CD8-positive, alpha-beta memory T cell (primary cell): ENCODE results near the gene ROCK1. TPM values are rescaled to one million over a fixed set of nuclear protein-coding genes. Genes with fewer than 3 reads are reported as not detected.

Experiments used
- CTCF ChIA-PET: fragments of 350-600 bp; sonication (Branson Sonifier 250); formaldehyde crosslinking; loops from one replicate; lab custom pipeline; 2021; ENCODE audit warnings: antibody characterized with exemption; lab: Charles Lee
- POLR2A ChIA-PET: fragments of 350-600 bp; sonication (Branson Sonifier 250); formaldehyde crosslinking; loops from one replicate; lab custom pipeline; 2021; ENCODE audit warnings: antibody characterized with exemption; lab: Charles Lee
- DNase-seq, 5 donors: peaks; one replicate each; pipeline versions ENCODE4 v3.0.0 to v3.0.0-alpha.2; 2020 to 2022; ENCODE audit warnings: mixed read lengths in 1 of 5
- H3K27ac ChIP-seq: one replicate; pipeline ENCODE4 v1.7.0; 2013; ENCODE audit warnings: low read depth, mild to moderate bottlenecking, low read length, moderate library complexity
- H3K27me3 ChIP-seq: 2 replicates; pipeline ENCODE4 v1.7.0; 2013; ENCODE audit warnings: low read length, mild to moderate bottlenecking; ENCODE audit not compliant: insufficient read depth, poor library complexity, severe bottlenecking
- H3K36me3 ChIP-seq: 2 replicates; pipeline ENCODE4 v1.7.0; 2013; ENCODE audit warnings: mild to moderate bottlenecking, low read length, moderate library complexity; ENCODE audit not compliant: insufficient read depth
- H3K4me1 ChIP-seq: 2 replicates; pipeline ENCODE4 v1.7.0; 2013; ENCODE audit warnings: mild to moderate bottlenecking, low read length, moderate library complexity; ENCODE audit not compliant: insufficient read depth
- H3K4me3 ChIP-seq: 2 replicates; pipeline ENCODE4 v1.7.0; 2013; ENCODE audit warnings: mild to moderate bottlenecking, low read length
- H3K9me3 ChIP-seq: 2 replicates; pipeline ENCODE4 v1.7.0; 2013; ENCODE audit warnings: mild to moderate bottlenecking, low read length
- H3K27ac Mint-ChIP-seq, 8 donors: one replicate each; pipeline ENCODE4 v1.8.0; 2020 to 2021; ENCODE audit warnings: mixed read lengths in 8 of 8, mild to moderate bottlenecking in 6 of 8, inconsistent platforms in 3 of 8, moderate library complexity in 3 of 8
- H3K27me3 Mint-ChIP-seq, 2 donors: one replicate each; pipeline ENCODE4 v1.8.0; 2020 to 2021; ENCODE audit warnings: mixed read lengths in 2 of 2, mild to moderate bottlenecking in 1 of 2, moderate library complexity in 1 of 2
- H3K36me3 Mint-ChIP-seq, 3 donors: one replicate each; pipeline ENCODE4 v1.8.0; 2020 to 2021; ENCODE audit warnings: mixed read lengths in 3 of 3, inconsistent platforms in 1 of 3, mild to moderate bottlenecking in 1 of 3
- H3K4me1 Mint-ChIP-seq, 3 donors: one replicate each; pipeline ENCODE4 v1.8.0; 2020 to 2021; ENCODE audit warnings: mixed read lengths in 3 of 3, inconsistent platforms in 1 of 3, mild to moderate bottlenecking in 1 of 3
- H3K4me3 Mint-ChIP-seq, 7 donors: one replicate each; pipeline ENCODE4 v1.8.0; 2020 to 2021; ENCODE audit warnings: mixed read lengths in 7 of 7, mild to moderate bottlenecking in 6 of 7, moderate library complexity in 4 of 7, inconsistent platforms in 2 of 7
- H3K9me3 Mint-ChIP-seq, 5 donors: one replicate each; pipeline ENCODE4 v1.8.0; 2020 to 2022; ENCODE audit warnings: mixed read lengths in 5 of 5, mild to moderate bottlenecking in 3 of 5, moderate library complexity in 2 of 5, inconsistent platforms in 1 of 5
- polyA plus RNA-seq: library from polyadenylated mRNA; unstranded; fragments of 300-500 nt; fragmentation: Illumina TruSeq; gene quantifications from one replicate; pipeline ENCODE4 v1.2.3, GENCODE V29; 2021
- total RNA-seq, 2 experiments: library from RNA; stranded (reverse); gene quantifications; one replicate each; pipeline ENCODE4 v1.2.3, GENCODE V29; 2021

The ROCK1 gene
- total and polyA plus RNA-seq, 3 experiments from 2014 or later = 41.7 to 66.5 (median 62.0) TPM

DNA sequence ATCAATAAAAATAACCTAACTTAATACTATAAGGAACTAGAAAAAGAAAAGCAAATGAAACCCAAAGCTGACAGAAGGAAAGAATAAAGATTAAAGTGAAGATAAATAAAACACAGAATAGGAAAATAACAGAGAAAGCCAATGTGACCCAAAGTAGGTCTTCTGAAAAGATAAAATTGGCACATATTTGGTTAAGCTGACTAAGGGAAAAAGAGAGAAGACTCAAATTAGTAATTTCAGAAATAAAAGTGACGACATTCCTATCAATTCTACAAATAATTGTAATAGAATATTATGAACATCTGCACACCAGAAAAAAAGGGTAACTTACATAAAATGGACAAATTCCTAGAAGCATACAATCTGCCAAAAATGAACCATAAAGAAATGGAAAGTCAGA, 30.2 kb downstream of the ROCK1 start:
- H3K4me1 Mint-ChIP-seq = peaks cover 85 to 95% (median 93%) of the 10 kb centered on the region in 3 donors
- ChIA-PET CTCF (no interaction called here), POLR2A (no interaction called here)
- H3K4me3 Mint-ChIP-seq = peak overlapping the region in 4 of 7 donors; percentile 4 to 50 (median 49)
- no peak for DNase-seq
- Histone ChIP-seq H3K9me3 (no peaks in the 10 kb centered on the region), H3K4me1 (peaks cover 31% of the 10 kb centered on the region), H3K27ac (no peak overlapping the region), H3K4me3 (no peak overlapping the region), H3K27me3 (no peaks in the 10 kb centered on the region), H3K36me3 (no peaks in the 10 kb centered on the region)
- H3K27ac Mint-ChIP-seq = no peak overlapping the region
- peaks cover 0 to 15% (median 2%) of the 10 kb centered on the region in 5 donors for H3K9me3 Mint-ChIP-seq
- no peaks in the 10 kb centered on the region for H3K27me3 Mint-ChIP-seq
- H3K36me3 Mint-ChIP-seq = peaks cover 7 to 17% (median 11%) of the 10 kb centered on the region in 3 donors

DNA sequence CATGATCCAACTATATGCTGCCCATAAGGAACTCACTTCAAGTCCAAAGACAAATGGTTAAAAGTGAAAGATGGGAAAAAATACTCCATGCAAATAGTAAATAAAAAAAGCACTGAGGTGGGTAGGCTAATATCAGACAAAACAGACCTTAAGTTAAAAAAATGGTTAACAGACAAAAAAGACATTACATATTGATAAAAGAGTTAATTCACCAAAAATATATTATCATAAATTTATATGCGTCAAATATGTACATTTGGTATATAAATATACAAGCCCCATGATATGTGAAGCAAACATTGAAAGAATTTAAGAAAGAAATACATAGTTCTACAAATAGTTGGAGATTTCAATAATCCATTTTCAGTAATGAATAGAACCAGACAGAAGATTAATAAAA, 31.0 kb downstream of the ROCK1 start:
- Mint-ChIP-seq H3K9me3 (peaks cover 0 to 15% (median 2%) of the 10 kb centered on the region in 5 donors), H3K4me1 (peaks cover 84 to 95% (median 94%) of the 10 kb centered on the region in 3 donors), H3K4me3 (peak overlapping the region in 2 of 7 donors; percentile 6 to 15), H3K27me3 (no peaks in the 10 kb centered on the region), H3K36me3 (peaks cover 7 to 17% (median 8%) of the 10 kb centered on the region in 3 donors), H3K27ac (peak overlapping the region in 3 of 8 donors; percentile 29 to 52 (median 48))
- POLR2A ChIA-PET = no interaction called here
- no peak for DNase-seq
- no peak overlapping the region for H3K27ac ChIP-seq
- no peak overlapping the region for H3K4me3 ChIP-seq
- no peaks in the 10 kb centered on the region for H3K9me3 ChIP-seq
- no peaks in the 10 kb centered on the region for H3K36me3 ChIP-seq
- peaks cover 36% of the 10 kb centered on the region for H3K4me1 ChIP-seq
- no peaks in the 10 kb centered on the region for H3K27me3 ChIP-seq
- CTCF ChIA-PET = no interaction called here

DNA sequence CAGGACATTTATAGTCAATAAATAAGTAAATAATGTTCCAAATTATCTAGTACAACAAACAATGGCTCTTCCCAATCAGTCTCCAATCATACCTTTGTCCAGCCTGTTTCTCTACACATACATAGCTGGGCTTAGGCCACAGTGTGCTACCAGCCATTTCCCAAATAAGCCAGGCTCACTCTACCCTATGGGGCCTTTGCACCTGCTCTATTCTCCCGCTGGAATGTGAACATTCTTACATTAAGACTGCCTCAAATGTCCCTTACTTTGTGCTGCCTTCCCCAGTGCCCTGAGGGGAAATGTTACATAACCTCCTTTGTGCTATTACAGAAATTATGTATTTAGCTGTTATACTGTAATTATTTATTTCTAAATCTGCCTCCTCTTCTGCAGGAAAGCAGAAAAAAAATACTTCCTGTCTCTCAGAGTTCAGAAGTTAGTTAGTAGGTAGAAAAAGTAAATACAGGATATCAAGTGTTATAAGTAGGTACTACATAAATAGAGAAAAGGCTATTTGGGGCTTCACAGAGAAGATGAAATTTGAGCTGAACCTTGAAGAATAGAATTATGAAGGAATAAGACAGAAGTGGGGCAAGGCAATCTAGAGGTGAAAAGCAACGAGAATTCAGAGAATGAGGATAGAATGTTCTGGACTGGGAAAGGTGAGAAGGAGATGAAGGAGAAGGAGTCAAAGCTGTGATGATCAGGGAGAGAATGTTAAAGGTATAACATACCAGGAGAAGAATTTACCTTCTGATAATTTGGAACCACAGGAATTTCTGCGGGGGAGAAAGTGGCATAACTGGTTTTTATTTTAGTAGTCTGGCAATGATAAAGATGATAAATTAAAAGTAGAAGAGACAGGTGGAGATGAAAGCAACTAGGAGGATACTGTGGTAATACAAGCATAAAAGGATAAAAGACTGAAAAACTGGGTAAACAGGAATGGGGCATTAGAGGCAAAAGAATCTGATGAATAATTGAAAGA, 37.0 kb downstream of the ROCK1 start:
- no peak for DNase-seq
- Mint-ChIP-seq H3K9me3 (no peaks in the 10 kb centered on the region), H3K36me3 (peaks cover 0 to 2% (median 0%) of the 10 kb centered on the region in 3 donors), H3K4me3 (peak overlapping the region in 6 of 7 donors; percentile 16 to 64 (median 56)), H3K27ac (peak overlapping the region in 6 of 8 donors; percentile 23 to 82 (median 60)), H3K27me3 (no peaks in the 10 kb centered on the region), H3K4me1 (peaks cover 74 to 90% (median 88%) of the 10 kb centered on the region in 3 donors)
- ChIA-PET POLR2A (no interaction called here), CTCF (no interaction called here)
- Histone ChIP-seq H3K27me3 (no peaks in the 10 kb centered on the region), H3K36me3 (no peaks in the 10 kb centered on the region), H3K9me3 (no peaks in the 10 kb centered on the region), H3K4me3 (no peak overlapping the region), H3K27ac (no peak overlapping the region), H3K4me1 (peaks cover 62% of the 10 kb centered on the region)

DNA sequence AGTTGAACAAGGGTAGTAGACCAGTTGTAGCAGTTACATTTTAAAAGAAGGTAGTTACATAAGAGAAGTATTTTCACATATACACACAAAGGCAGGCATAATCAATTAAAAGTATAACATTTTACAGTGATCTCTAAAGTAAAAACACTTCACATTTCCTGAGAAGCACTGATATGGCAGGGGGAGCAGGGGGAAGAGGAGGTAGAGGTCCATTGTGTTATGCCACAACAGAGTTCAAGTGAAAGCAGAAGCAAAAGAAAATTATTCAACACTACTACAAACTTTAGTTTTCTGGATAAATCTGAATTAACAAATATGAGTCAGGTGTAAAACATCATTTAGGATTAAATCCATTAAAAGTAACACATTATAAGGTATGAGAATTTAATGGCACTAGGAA, 38.4 kb downstream of the ROCK1 start:
- CTCF ChIA-PET = no interaction called here
- H3K4me1 ChIP-seq = peaks cover 47% of the 10 kb centered on the region
- no peaks in the 10 kb centered on the region for H3K9me3 Mint-ChIP-seq
- no peaks in the 10 kb centered on the region for H3K36me3 ChIP-seq
- peaks cover 2 to 9% (median 3%) of the 10 kb centered on the region in 3 donors for H3K36me3 Mint-ChIP-seq
- H3K27me3 Mint-ChIP-seq = no peaks in the 10 kb centered on the region
- H3K9me3 ChIP-seq = no peaks in the 10 kb centered on the region
- peak overlapping the region in 3 of 7 donors; percentile 9 to 36 (median 36) for H3K4me3 Mint-ChIP-seq
- H3K27ac ChIP-seq = no peak overlapping the region
- H3K4me3 ChIP-seq = no peak overlapping the region
- H3K4me1 Mint-ChIP-seq = peaks cover 64 to 84% (median 80%) of the 10 kb centered on the region in 3 donors
- H3K27me3 ChIP-seq = no peaks in the 10 kb centered on the region
- POLR2A ChIA-PET = no interaction called here
- peak overlapping the region in 2 of 8 donors; percentile 48 to 86 for H3K27ac Mint-ChIP-seq
- DNase-seq = no peak

DNA sequence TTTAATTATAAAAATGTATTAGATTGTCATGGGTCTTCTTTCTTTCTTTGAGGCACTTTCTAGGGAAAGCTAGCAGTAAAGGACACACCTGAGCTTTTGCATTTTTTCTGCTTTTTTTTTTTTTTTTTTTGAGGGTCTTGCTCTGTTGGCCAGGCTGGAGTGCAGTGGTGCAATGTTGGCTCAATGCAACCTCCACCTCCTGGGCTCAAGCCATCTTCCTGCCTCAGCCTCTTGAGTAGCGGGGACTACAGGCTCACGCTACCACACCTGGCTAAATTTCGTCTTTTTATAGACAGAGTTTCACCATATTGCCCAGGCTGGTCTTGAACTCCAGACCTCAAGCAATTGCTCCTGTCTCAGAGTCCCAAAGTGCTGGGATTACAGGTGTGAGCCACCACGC, 40.5 kb downstream of the ROCK1 start:
- H3K4me1 Mint-ChIP-seq = peaks cover 55 to 81% (median 63%) of the 10 kb centered on the region in 3 donors
- no peaks in the 10 kb centered on the region for H3K27me3 ChIP-seq
- H3K4me3 ChIP-seq = no peak overlapping the region
- no peak overlapping the region for H3K27ac ChIP-seq
- H3K4me3 Mint-ChIP-seq = no peak overlapping the region
- peak overlapping the region in 2 of 8 donors; percentile 22 to 24 for H3K27ac Mint-ChIP-seq
- ChIA-PET POLR2A (no interaction called here), CTCF (interaction anchor here (0.7 kb wide), 1 partner anchor 585 kb away, joined by 4 read pairs; no protein-coding TSS in a partner anchor)
- peaks cover 38% of the 10 kb centered on the region for H3K4me1 ChIP-seq
- no peaks in the 10 kb centered on the region for H3K27me3 Mint-ChIP-seq
- no peaks in the 10 kb centered on the region for H3K36me3 ChIP-seq
- H3K36me3 Mint-ChIP-seq = peaks cover 4 to 19% (median 4%) of the 10 kb centered on the region in 3 donors
- no peaks in the 10 kb centered on the region for H3K9me3 Mint-ChIP-seq
- no peaks in the 10 kb centered on the region for H3K9me3 ChIP-seq
- no peak for DNase-seq

DNA sequence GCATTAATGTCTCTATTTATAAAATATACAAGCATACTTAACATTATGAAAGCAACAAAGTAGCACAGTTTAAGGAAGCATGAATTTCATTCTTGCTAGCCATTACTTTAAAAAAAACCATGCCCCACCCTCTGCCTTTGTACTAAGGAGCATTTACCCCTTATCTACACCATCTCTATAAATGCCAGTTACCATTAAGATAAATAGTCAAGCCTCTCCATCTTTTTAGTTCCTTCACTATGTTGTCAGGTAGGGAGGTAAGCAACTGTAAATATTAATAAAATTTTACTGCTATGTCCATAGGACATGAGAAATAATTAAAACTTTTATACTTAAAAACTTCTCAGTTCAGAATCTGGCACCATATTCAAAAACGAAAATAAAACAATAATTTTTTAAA, 42.1 kb downstream of the ROCK1 start:
- Mint-ChIP-seq H3K36me3 (peaks cover 4 to 22% (median 8%) of the 10 kb centered on the region in 3 donors), H3K27me3 (no peaks in the 10 kb centered on the region), H3K4me3 (no peak overlapping the region), H3K9me3 (no peaks in the 10 kb centered on the region), H3K27ac (peak overlapping the region in 1 of 8 donors; percentile 36), H3K4me1 (peaks cover 48 to 76% (median 56%) of the 10 kb centered on the region in 3 donors)
- Histone ChIP-seq H3K27me3 (no peaks in the 10 kb centered on the region), H3K4me3 (no peak overlapping the region), H3K9me3 (no peaks in the 10 kb centered on the region), H3K36me3 (no peaks in the 10 kb centered on the region), H3K27ac (no peak overlapping the region), H3K4me1 (peaks cover 22% of the 10 kb centered on the region)
- CTCF ChIA-PET = no interaction called here
- POLR2A ChIA-PET = no interaction called here
- no peak for DNase-seq

DNA sequence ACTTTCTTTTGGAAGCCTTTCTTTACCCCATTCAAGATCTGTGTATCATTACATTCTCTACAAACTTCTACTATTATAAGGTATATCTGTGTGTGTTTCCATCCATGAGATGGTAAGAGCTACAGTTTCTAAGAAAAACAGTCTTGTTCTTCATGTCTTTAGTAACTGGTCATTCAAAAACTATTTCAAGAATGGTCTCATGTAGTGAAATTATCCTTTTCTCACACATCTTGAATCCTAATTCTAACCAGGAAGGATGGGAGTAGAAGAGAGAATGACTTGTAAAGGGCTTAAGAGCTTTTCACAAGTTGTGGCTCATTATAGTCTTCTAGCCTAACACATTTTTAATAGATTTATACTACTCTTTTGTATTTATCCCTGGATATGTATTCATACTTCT, 47.3 kb downstream of the ROCK1 start:
- H3K9me3 ChIP-seq = no peaks in the 10 kb centered on the region
- H3K4me3 ChIP-seq = no peak overlapping the region
- Mint-ChIP-seq H3K36me3 (peaks cover 4 to 41% (median 20%) of the 10 kb centered on the region in 3 donors), H3K4me1 (peaks cover 45 to 74% (median 53%) of the 10 kb centered on the region in 3 donors), H3K4me3 (no peak overlapping the region), H3K9me3 (no peaks in the 10 kb centered on the region), H3K27ac (peak overlapping the region in 5 of 8 donors; percentile 1 to 49 (median 18)), H3K27me3 (no peaks in the 10 kb centered on the region)
- POLR2A ChIA-PET = no interaction called here
- no peak for DNase-seq
- H3K4me1 ChIP-seq = no peaks in the 10 kb centered on the region
- H3K27ac ChIP-seq = no peak overlapping the region
- H3K36me3 ChIP-seq = no peaks in the 10 kb centered on the region
- CTCF ChIA-PET = no interaction called here
- H3K27me3 ChIP-seq = no peaks in the 10 kb centered on the region

DNA sequence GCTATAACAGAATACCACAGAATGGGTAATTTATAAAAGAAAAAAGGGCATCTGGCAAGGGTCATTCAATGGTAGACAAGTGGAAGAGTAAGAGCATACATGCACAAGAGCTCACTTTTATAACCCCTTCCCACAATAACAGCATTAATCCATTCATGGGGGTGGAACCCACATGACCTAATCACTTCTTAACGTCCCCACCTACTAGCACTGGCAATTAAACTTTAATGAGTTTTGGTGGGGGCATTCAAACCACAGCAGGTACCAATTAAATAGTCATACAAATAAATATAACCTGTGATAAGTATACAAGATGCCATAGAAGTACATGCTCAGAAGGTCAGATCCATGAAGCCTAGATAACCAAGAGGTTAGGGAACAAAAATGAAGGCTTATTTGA, 48.6 kb downstream of the ROCK1 start:
- Mint-ChIP-seq H3K4me3 (no peak overlapping the region), H3K27ac (peak overlapping the region in 1 of 8 donors; percentile 6), H3K36me3 (peaks cover under 1 to 32% (median 17%) of the 10 kb centered on the region in 3 donors), H3K4me1 (peaks cover 43 to 69% (median 54%) of the 10 kb centered on the region in 3 donors), H3K9me3 (no peaks in the 10 kb centered on the region), H3K27me3 (no peaks in the 10 kb centered on the region)
- Histone ChIP-seq H3K4me1 (no peaks in the 10 kb centered on the region), H3K9me3 (no peaks in the 10 kb centered on the region), H3K4me3 (no peak overlapping the region), H3K36me3 (no peaks in the 10 kb centered on the region), H3K27me3 (no peaks in the 10 kb centered on the region), H3K27ac (no peak overlapping the region)
- ChIA-PET CTCF (interaction anchor here (1.5 kb wide), 2 partner anchors 13 to 15 kb away, joined by 3 read pairs; no protein-coding TSS in a partner anchor), POLR2A (no interaction called here)
- DNase-seq = no peak
